HG03439 (cell line): Measurements from ENCODE around the gene ZNF630.
A peak's percentile ranks its signal among the peaks of the same experiment; 100 is the strongest.
"Not testable (repeated sequence)": the region's sequence is repeated elsewhere in the genome, so short reads cannot be mapped to it uniquely, and the experiment has no call there.

Experiments used
- ATAC-seq: cut with Tn5 transposase; IDR thresholded peaks from one replicate; pipeline ENCODE4 v1.9.1; 2021; ENCODE audit warnings: mild to moderate bottlenecking, moderate library complexity; ENCODE audit not compliant: unreplicated experiment

Gene ZNF630

GRCh38 chrX:48071064-48071985, at the start of gene ZNF630:
TSS of gene ZNF630 (minus strand) at chrX:48071640. CDS start at chrX:48066886, 4,754 bp downstream.
- ATAC-seq = peak; percentile 94

- ATAC-seq = no peak
These were observed 36.3 kb upstream of the ZNF630 start for GRCh38 chrX:48107717-48108116.

GRCh38 chrX:48102874-48103374, 31.5 kb upstream of the ZNF630 start:
- no peak for ATAC-seq

GRCh38 chrX:48101443-48101842, 30.0 kb upstream of the ZNF630 start:
- no peak for ATAC-seq

- ATAC-seq = not testable (repeated sequence)
These were observed 21.1 kb upstream of the ZNF630 start for GRCh38 chrX:48092558-48092957.

GRCh38 chrX:48090123-48090522, 18.7 kb upstream of the ZNF630 start:
- no peak for ATAC-seq

- no peak for ATAC-seq
These were observed 14.6 kb upstream of the ZNF630 start for GRCh38 chrX:48086082-48086481.

GRCh38 chrX:48083706-48084105, 12.3 kb upstream of the ZNF630 start:
- ATAC-seq = no peak

- no peak for ATAC-seq
These were observed 11.8 kb upstream of the ZNF630 start for GRCh38 chrX:48083212-48083611.

GRCh38 chrX:48076343-48076742, 4.9 kb upstream of the ZNF630 start:
- no peak for ATAC-seq

GRCh38 chrX:48071986-48072605, 656 bp upstream of the ZNF630 start:
- no peak for ATAC-seq

- ATAC-seq = no peak
These were observed 3.1 kb downstream of the ZNF630 start for GRCh38 chrX:48068096-48068887.

- ATAC-seq = no peak
These were observed 7.2 kb downstream of the ZNF630 start for GRCh38 chrX:48064261-48064660.

GRCh38 chrX:48059296-48059639, 12.2 kb downstream of the ZNF630 start:
- no peak for ATAC-seq

- no peak for ATAC-seq
These were observed 12.7 kb downstream of the ZNF630 start for GRCh38 chrX:48058621-48059295.

GRCh38 chrX:48046846-48047245, 24.6 kb downstream of the ZNF630 start:
- no peak for ATAC-seq

- ATAC-seq = no peak
These were observed 25.8 kb downstream of the ZNF630 start for GRCh38 chrX:48045410-48046311.

GRCh38 chrX:48043056-48043455, 28.4 kb downstream of the ZNF630 start:
- ATAC-seq = no peak

- no peak for ATAC-seq
These were observed 35.5 kb downstream of the ZNF630 start for GRCh38 chrX:48035891-48036290.
